Epithelial cell of esophagus (primary cell): Measurements from ENCODE around the gene AMMECR1.

Source experiments
- DNase-seq: peaks from one replicate; pipeline ENCODE4 v3.0.0; 2010; ENCODE audit warnings: low read depth
- H3K4me3 ChIP-seq: 2 replicates; pipeline ENCODE4 v1.5.1; 2011; ENCODE audit warnings: mild to moderate bottlenecking, low read length, control low read depth
- TF ChIP-seq, protein P1 (sequence below): IDR thresholded peaks from 2 replicates; pipeline ENCODE4 v1.5.1; 2011; ENCODE audit warnings: low read depth, mild to moderate bottlenecking, low read length, control low read depth, inconsistent platforms; ENCODE audit not compliant: insufficient read depth; ENCODE audit errors: missing control alignments

The AMMECR1 gene

GRCh38 chrX:110228453-110228852, 89.4 kb downstream of the AMMECR1 start:
- TF ChIP-seq, protein P1, sequence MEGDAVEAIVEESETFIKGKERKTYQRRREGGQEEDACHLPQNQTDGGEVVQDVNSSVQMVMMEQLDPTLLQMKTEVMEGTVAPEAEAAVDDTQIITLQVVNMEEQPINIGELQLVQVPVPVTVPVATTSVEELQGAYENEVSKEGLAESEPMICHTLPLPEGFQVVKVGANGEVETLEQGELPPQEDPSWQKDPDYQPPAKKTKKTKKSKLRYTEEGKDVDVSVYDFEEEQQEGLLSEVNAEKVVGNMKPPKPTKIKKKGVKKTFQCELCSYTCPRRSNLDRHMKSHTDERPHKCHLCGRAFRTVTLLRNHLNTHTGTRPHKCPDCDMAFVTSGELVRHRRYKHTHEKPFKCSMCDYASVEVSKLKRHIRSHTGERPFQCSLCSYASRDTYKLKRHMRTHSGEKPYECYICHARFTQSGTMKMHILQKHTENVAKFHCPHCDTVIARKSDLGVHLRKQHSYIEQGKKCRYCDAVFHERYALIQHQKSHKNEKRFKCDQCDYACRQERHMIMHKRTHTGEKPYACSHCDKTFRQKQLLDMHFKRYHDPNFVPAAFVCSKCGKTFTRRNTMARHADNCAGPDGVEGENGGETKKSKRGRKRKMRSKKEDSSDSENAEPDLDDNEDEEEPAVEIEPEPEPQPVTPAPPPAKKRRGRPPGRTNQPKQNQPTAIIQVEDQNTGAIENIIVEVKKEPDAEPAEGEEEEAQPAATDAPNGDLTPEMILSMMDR, result no peak
- DNase-seq, result no peak
- H3K4me3 ChIP-seq, result no peak overlapping the region

DNA sequence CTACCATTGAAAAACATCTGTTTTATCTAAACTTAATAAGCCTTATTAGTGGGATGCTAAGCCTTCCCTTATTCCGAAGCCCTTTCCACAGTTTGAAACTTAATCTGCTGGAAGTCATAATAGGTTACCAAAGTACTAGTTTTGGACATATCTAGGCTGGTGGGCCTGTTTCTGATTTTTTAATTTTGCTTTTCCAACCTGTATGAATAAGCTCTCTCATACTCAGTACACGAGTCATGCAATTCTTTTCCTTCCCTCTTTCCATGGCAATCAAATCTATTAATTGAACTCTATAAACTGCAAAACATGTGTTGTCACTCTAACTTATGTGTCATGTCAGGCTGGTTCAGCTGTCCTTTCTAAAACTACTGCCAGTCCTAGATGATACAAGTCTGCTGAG, 91.0 kb downstream of the AMMECR1 start:
- DNase-seq, result no peak
- TF ChIP-seq, protein P1, result no peak
- H3K4me3 ChIP-seq, result no peak overlapping the region

DNA sequence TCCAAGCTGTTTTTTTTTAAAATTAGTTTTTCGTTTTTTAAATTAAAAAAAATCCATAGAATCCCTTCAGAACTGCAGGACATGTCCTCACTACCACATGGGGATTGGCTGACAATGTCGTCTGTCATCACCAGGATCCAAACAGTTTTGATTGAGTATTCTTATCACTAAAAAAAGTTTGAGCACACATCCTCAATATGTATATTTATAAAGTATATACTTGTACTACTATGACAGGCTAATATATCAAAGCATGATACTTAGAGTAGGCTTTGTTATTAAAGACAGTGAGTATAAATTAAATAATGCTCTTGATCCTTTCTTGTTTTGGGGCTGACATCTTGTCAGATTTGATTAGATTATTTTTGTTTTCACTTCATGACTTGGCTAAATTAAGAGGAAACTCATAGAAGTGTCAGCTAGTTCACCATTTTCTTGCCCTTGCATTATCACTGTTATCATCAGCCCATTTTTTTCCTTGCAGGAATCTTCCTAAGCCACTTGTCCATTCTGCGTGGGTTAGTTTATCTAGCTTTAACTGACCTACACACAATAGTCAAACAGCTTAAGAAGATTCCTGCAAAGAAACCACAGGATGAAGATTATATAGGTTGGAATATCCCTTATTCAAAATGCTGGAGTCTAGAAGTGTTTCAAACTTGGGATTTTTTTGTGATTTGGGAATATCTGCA, 92.8 kb downstream of the AMMECR1 start:
- no peak for DNase-seq
- no peak overlapping the region for H3K4me3 ChIP-seq
- TF ChIP-seq, protein P1, result no peak

GRCh38 chrX:110222497-110223257, 95.2 kb downstream of the AMMECR1 start:
- DNase-seq, result no peak
- TF ChIP-seq, protein P1, result no peak
- no peak overlapping the region for H3K4me3 ChIP-seq

- peak; percentile 60 for DNase-seq
- no peak overlapping the region for H3K4me3 ChIP-seq
- TF ChIP-seq, protein P1, result no peak
These were observed 98.0 kb downstream of the AMMECR1 start for GRCh38 chrX:110219920-110220319.

DNA sequence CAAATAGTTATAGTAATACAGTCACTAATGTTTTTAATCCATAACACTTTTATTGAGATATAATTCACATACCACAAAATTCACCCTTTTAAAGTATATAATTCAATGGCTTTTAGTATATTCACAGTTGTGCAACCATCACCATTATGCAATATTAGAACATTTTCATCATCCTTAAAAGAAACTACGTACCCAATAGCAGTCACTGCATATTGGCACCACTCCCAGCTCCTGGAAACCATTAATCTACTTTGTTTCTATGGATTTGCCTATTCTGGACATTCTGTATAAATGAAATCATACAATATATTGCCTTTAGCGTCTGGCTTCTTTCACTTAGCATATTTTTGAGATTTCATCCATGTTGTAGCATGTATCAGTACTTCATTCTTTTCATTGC, 99.3 kb downstream of the AMMECR1 start:
- DNase-seq, result peak; percentile 70
- TF ChIP-seq, protein P1, result no peak
- no peak overlapping the region for H3K4me3 ChIP-seq
